ENCODE data around the gene P4HTM.

DNA sequence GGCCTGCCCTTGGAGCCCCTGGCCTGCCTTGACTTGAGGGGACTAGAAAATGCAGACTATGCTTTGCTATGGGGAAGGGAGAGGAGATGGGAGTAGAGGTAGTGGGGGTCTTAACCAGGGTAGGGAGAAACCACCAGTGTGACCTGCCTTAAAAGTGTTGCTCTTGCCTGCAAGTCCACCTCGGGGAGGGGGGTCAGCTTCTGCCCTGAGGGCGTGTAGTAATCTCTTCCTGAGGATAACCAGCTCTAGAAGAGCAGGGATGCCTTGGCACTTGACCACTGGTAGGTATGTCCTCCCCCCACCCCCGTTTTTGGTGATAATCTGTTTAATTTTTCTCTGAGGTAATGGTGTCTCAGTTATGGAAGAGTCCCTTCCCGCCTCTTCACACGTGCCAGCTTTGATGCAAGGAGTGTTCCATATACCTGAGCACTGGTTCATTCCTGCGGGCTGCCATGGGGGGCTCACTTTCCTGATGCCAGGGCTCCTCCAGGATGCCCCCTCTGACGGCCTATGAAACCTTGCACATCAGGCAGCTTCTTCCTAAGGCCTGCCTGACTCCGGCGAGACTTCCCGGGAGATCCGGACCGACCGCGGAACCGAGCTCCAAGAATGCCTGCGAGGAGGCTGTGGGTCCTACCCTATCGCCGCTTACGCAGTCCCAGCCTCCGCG is 780 bp upstream of the P4HTM start:
- TF ChIP-seq, protein P1, sequence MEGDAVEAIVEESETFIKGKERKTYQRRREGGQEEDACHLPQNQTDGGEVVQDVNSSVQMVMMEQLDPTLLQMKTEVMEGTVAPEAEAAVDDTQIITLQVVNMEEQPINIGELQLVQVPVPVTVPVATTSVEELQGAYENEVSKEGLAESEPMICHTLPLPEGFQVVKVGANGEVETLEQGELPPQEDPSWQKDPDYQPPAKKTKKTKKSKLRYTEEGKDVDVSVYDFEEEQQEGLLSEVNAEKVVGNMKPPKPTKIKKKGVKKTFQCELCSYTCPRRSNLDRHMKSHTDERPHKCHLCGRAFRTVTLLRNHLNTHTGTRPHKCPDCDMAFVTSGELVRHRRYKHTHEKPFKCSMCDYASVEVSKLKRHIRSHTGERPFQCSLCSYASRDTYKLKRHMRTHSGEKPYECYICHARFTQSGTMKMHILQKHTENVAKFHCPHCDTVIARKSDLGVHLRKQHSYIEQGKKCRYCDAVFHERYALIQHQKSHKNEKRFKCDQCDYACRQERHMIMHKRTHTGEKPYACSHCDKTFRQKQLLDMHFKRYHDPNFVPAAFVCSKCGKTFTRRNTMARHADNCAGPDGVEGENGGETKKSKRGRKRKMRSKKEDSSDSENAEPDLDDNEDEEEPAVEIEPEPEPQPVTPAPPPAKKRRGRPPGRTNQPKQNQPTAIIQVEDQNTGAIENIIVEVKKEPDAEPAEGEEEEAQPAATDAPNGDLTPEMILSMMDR (IDR thresholded peaks at IDR 0.05; ENCODE audit: borderline replicate concordance, extremely low read depth, low read length, poor library complexity, severe bottlenecking), result no peak
- TF ChIP-seq EZH2 (IDR thresholded peaks at IDR 0.05; ENCODE audit: borderline replicate concordance, low read depth, low read length, severe bottlenecking), result no peak

Data from DND-41 (cell line).